Measurements from ENCODE around the gene SYT8. TPM values are rescaled to one million over a fixed set of nuclear protein-coding genes. Genes with fewer than 3 reads are reported as not detected.

Gene SYT8
- total and polyA plus RNA-seq, 7 donors = 0.04 to 0.28 (median 0.06) TPM; not detected in 4

DNA sequence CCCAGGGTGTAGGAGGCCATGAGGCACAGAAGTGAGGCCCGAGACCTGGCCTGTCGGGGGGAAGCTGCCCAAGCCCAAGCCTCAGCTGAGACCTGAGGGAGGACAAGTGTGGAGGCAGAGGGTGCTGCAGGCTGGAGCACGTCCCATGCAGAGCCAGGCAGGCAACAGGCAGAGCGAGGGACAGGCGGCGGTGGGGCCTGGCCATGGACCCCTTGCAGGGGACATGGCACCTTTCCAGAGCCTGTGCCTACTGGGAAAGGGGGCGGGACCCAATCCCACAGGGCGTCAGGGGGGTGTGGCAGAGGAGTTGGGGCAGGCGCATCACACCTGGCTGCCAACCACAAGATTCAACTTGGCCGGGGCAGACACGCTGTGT lies 8.3 kb downstream of the SYT8 start:
- whole genome bisulfite sequencing, 3 donors = 58 to 79% (median 62%) methylated on average over 10 to 11 of the region's 11 CpGs
- TF ChIP-seq, protein P1, sequence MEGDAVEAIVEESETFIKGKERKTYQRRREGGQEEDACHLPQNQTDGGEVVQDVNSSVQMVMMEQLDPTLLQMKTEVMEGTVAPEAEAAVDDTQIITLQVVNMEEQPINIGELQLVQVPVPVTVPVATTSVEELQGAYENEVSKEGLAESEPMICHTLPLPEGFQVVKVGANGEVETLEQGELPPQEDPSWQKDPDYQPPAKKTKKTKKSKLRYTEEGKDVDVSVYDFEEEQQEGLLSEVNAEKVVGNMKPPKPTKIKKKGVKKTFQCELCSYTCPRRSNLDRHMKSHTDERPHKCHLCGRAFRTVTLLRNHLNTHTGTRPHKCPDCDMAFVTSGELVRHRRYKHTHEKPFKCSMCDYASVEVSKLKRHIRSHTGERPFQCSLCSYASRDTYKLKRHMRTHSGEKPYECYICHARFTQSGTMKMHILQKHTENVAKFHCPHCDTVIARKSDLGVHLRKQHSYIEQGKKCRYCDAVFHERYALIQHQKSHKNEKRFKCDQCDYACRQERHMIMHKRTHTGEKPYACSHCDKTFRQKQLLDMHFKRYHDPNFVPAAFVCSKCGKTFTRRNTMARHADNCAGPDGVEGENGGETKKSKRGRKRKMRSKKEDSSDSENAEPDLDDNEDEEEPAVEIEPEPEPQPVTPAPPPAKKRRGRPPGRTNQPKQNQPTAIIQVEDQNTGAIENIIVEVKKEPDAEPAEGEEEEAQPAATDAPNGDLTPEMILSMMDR (IDR thresholded peaks at IDR 0.05) = no peak
- Histone ChIP-seq H3K36me3 (ENCODE audit: insufficient read depth in 1 of 2, low read depth in 1 of 2) (peaks cover 0 to 7% of the 10 kb centered on the region in 2 donors), H3K4me3 (no peak overlapping the region), H3K4me1 (peaks cover 3% of the 10 kb centered on the region), H3K27ac (peak overlapping the region; percentile 93), H3K27me3 (ENCODE audit: insufficient read depth in 3 of 3, low read length in 2 of 3) (no peaks in the 10 kb centered on the region), H3K9me3 (no peaks in the 10 kb centered on the region)
- DNase-seq (peak; percentile 20 to 58), ATAC-seq (peak in 2 of 4 donors; percentile 1 to 2)
- intact Hi-C loops (cut with DNase I) = loop anchor here in 1 of 2 donors (10.0 kb wide), 1 partner anchor 72 kb away; the partner anchor contains the start of gene TNNT3

DNA sequence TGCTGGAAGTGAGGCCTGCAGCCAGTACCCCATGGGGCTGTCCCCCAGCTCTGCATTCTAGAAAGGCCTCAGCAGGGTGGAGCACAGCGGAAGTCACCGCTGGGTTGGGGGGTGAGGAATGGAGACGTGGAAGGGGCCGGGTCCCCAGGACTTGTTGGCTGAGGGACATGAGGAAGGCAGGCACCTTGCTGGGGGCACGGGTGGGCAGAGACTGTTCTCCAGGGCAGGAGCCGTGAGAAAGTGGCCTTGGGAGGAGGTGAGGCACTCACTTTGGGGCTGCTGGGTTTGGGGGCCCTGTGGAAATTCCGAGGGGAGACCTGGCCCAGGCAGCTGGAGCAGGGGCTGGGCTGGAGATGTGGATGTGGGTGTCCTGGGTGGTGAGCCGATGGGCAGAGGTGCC lies 9.0 kb downstream of the SYT8 start:
- H3K4me1 ChIP-seq = no peaks in the 10 kb centered on the region
- intact Hi-C loops (cut with DNase I) = loop anchor here in 1 of 2 donors (10.0 kb wide), 1 partner anchor 71 kb away; the partner anchor contains the start of gene TNNT3
- WGBS, 3 donors = 82 to 94% (median 85%) methylated on average over 8 of the region's 8 CpGs

DNA sequence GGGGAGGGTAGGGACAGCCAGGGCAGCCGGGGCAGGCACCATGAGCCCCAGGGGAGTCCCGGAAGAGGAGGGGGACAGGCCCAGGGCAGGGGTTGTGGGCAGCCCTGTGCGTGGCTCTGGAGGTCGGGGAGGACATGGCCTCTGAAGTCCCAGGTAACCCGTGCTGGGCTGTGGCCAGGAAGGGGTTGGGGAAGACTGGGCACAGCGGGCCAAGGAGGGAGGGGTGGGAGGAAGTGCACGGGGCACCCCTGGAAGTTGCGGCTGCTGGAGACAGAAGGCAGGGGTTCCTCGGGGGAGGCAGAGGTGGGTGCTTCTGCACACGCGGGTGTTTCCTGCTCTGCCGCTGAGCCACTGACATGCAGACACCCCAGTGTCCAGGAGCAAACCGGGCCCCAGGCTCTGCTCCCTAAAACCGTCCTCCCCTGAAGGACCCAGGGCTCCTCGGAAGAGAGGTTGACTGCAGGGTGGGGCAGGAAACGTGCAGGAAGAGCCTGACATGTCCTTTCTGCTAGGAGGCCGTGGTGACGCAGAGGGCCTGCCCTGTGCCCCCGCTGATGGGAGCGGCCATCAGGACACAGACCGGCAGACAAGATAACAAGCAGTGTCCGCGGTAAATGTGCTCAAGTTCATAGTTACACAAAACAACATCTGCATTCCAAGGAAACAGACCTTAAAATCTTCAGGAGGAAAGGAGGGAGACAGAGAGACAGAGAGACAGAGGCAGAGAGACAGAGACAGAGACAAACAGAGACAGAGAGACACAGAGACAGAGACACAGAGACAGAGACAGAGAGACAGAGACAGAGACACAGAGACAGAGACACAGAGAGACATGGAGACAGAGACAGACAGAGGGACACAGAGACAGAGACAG lies 9.7 kb downstream of the SYT8 start:
- Histone ChIP-seq H3K36me3 (ENCODE audit: insufficient read depth in 1 of 2, low read depth in 1 of 2) (peaks cover 0 to 7% of the 10 kb centered on the region in 2 donors), H3K27ac (peak overlapping the region; percentile 41), H3K4me3 (no peak overlapping the region), H3K9me3 (no peaks in the 10 kb centered on the region), H3K4me1 (no peaks in the 10 kb centered on the region), H3K27me3 (ENCODE audit: insufficient read depth in 3 of 3, low read length in 2 of 3) (no peaks in the 10 kb centered on the region)
- TF ChIP-seq, protein P1 (IDR thresholded peaks at IDR 0.05) = no peak
- intact Hi-C loops (cut with DNase I) = loop anchor here in 1 of 2 donors (10.0 kb wide), 1 partner anchor 70 kb away; the partner anchor contains the start of gene TNNT3
- DNase-seq (peak; percentile 63 to 83), ATAC-seq (peak in 1 of 4 donors; percentile 4)
- 61 to 66% (median 61%) methylated on average over 23 of the region's 23 CpGs for WGBS, 3 donors

More for the DNA sequence above, 9.0 kb downstream of the SYT8 start:
- peak overlapping the region; percentile 93 for H3K27ac ChIP-seq
- no peak overlapping the region for H3K4me3 ChIP-seq
- ATAC-seq (no peak), DNase-seq (peak in 1 of 2 donors; percentile 50)
- no peaks in the 10 kb centered on the region for H3K9me3 ChIP-seq
- peaks cover 0 to 7% of the 10 kb centered on the region in 2 donors for H3K36me3 ChIP-seq (ENCODE audit: insufficient read depth in 1 of 2, low read depth in 1 of 2)
- no peaks in the 10 kb centered on the region for H3K27me3 ChIP-seq (ENCODE audit: insufficient read depth in 3 of 3, low read length in 2 of 3)
- TF ChIP-seq, protein P1 (IDR thresholded peaks at IDR 0.05) = no peak

DNA sequence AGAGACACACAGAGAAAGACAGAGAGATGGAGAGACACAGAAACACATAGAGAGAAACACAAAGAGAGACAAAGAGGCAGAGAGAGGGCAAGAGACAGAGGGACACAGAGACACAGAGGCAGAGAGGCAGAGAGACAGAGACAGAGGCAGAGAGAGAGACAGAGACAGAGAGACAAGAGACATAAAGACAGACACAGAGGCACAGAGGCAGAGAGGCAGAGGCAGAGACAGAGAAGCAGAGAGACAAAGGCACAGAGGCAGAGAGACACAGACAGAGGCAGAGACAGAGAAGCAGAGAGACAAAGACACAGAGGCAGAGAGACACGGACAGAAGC lies 10.3 kb downstream of the SYT8 start:
- DNase-seq = peak in 1 of 2 donors; percentile 3
- intact Hi-C loops (cut with DNase I) = loop anchor here in 1 of 2 donors (10.0 kb wide), 1 partner anchor 70 kb away; the partner anchor contains the start of gene TNNT3

More for the DNA sequence above, 10.3 kb downstream of the SYT8 start:
- no peak for ATAC-seq
- H3K9me3 ChIP-seq = no peaks in the 10 kb centered on the region
- H3K36me3 ChIP-seq (ENCODE audit: insufficient read depth in 1 of 2, low read depth in 1 of 2) = peaks cover 0 to 7% of the 10 kb centered on the region in 2 donors
- 79 to 100% (median 80%) methylated on average over 1 of the region's 1 CpG for WGBS, 3 donors
- no peak overlapping the region for H3K4me3 ChIP-seq
- peak overlapping the region; percentile 41 for H3K27ac ChIP-seq
- no peaks in the 10 kb centered on the region for H3K4me1 ChIP-seq
- TF ChIP-seq, protein P1 (IDR thresholded peaks at IDR 0.05) = no peak
- no peaks in the 10 kb centered on the region for H3K27me3 ChIP-seq (ENCODE audit: insufficient read depth in 3 of 3, low read length in 2 of 3)

Measured in psoas muscle (tissue), 8 donors.